NCI-H2196 (cell line): ENCODE results near the gene ITGBL1.

Experiments used
- DNase-seq: peaks from one replicate; lab custom pipeline; 2025; ENCODE audit not compliant: unreplicated experiment; lab: John Stamatoyannopoulos, UW

ITGBL1 gene

DNA sequence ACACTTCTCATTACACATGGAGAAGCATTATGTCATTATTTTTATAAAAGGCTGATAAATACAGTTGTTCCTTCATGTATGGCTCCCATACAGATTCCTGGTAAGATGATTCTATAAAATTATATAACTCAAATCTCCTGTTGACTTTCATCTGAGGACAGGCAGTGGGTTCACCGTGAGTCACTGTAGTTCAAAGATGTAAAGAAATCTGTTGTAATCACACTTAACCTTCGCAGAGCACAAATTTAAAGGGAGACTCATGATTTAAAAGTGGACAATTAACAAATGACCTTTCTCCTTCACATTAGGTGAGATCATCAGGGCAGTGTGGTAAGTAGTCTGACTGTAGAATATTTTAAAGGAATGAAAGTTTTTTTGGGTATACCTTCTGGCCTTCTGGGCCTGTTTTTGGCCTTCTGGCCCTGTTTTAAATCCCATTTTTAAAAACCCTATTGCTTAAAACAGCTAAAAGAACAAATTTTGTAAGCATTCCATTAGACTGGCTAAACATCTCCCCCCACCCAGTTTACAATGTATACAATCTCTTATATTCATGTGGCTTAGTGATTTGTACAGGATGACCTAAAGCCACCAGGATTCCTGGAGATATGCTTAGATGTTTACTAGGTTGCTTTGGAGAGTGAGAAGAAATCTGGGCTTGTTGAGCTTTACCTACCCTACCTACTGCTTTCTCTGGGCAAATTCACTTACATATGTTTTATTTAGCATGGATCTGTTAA lies 171.2 kb downstream of the ITGBL1 start:
- no peak for DNase-seq

DNA sequence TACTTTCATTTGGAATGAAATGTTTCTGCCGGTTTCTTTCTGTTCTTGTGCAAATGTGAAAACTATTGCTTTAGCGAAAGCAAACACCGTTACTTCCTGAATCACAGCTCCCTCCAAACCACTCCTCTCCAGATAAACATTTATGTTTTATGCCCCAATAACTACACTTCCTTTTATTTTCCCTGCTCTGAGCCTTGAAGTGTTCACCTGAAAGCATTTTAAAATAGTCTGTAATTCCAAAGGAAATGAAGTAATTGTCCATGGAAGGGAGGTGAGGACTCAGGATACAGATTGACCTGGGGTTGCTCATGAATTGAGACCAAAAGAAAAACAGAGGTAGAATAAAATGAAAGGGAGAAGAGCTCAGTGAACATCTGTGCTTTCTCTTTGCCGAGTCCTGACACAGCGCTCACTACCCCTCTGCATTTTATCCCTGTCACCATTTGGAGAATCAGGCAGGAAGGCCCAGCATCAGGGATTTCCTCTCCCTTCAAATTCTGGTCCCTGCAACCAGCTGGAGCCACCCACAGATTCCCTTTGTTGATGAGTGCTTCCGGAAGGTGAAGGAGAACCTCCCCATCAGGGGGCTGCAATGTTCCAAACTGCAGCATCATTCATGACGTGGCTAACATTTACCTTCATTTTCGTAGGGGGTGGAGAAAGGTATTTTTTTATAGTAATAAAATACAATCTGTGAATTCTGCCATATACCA lies 171.9 kb downstream of the ITGBL1 start:
- DNase-seq: no peak

DNA sequence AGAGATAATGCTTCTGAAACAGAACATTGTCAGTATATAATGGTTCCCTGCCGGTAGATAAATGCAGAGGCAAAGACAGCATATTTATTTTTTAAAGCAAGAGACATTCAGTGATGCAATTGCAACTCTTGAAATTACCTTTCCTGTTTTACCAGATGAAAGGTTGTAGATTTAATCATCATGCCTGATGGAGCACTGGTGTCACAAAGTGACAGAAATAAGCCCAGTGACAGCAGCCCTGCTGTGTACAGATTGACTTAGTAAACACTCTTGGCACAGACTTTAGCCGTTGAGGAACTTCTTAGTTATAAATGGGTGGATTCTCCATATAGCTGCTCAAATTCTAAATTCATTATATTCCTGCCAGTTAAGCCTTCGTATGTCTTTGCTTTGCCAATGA lies 172.5 kb downstream of the ITGBL1 start:
- DNase-seq: no peak

DNA sequence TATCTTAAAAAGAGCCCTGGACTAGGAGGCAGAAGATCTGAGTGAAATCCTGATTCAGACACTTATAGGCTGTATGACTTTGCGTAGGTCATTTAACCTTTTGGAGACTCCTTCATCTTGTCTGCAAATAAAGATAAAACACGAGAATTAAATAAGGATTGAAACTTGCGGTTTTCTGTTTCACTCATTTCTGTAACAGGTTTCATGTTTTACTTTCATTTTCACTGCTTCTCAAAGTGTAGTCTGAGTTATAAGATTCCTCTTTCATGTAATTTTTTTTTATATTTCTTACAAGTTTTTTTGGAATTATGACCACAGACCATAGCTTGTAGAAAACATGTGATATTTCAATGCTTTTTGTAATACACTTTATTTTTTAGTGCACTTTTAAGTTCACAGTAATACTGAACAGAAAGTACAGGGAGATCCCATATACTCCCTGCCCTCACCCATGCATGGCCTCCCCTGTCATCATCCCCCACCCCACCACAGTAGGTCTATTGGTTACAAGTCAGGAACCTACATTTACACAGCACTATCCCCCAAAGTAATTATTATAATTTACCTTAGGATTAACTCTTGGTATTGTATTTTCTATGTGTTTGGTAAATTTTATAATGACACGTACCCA lies 174.6 kb downstream of the ITGBL1 start:
- no peak for DNase-seq

DNA sequence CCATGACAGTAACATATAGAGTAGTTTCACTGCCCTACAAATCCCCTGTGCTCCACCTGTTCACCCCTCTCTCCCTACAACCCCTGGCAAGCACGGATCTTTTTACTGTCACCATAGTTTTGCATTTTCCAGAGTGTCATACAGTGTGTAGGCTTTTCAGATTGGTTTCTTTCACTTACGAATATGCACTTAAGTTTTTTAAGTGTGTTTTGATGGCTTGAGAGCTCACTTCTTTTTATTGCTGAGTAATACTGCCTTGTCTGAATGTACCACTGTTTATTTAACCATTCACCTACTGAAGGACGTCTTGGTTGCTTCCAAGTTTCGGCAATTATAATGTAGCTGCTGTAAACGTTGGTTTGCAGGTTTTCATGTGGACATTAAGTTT lies 175.1 kb downstream of the ITGBL1 start:
- DNase-seq: no peak

DNA sequence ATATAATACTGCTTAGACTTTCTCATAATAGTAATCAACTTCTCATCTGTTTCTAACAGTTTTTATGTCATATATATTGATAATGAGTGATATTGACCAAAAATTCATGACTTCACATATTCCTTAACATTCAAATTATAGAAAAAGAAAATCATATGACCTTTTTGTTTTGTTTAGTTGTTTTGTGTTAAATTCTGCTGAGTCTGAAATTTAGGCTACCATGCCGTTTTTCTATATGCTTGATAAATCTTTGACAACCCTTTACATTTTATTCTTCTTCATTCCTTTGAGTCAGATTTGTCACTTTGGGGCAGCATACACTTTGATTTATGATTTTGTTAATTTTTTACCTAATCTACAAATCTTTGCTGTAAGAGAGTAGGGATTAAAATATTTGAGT lies 176.4 kb downstream of the ITGBL1 start:
- no peak for DNase-seq

DNA sequence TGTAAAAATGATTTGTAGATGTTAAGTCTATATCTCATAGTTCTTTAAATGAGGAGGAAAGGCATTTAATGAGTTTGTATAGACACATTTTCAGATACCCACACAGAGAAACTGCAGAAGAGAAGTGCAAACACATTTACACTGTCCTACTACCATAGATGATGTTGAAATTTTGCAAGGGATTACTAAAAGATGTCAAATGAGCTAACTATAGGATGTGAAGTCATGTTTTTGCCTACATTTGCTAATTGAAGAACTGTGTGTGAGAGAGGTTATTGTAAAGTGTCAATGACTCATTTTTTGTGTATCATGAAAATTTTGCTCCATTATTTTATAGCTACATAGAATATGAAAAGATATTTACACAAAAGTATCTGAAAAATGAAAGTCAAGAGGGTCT lies 178.9 kb downstream of the ITGBL1 start:
- no peak for DNase-seq

DNA sequence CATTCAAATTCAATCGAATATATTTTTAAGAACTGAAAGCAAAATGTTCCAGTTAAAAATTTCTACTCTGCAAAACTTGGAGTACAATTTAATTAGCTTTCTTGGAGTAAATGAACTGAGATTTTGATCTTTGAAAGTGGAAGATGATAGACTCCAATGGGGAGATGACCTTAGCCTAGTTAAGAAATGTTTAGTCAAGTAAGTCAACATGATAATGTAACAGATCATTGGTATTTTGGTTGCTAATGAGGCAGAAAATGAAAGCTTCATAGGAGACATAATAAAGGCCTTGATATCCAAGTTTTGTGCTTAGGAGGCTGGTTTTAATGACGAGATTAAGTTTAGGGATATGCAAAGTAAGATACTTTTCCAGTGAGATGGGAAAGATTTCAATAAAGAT lies 181.7 kb downstream of the ITGBL1 start:
- DNase-seq: no peak

DNA sequence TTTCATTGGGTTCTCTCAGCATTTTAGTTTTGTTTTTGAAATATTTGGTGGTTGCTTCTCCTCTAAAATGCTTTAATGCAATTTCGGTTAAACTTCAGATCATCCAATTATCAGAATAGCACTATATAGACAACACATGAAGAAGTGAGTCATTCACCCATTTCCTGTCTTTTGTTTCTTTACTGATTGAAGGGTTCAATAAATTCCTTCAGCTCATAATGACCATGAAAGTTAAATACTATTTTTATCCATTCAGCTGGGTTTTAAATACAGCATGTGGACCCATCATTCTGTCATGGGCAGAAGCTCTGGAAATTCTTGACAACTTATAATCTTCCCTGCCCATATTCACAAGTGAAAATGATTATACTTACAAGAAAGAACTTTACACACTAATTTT lies 187.2 kb downstream of the ITGBL1 start:
- DNase-seq: no peak

DNA sequence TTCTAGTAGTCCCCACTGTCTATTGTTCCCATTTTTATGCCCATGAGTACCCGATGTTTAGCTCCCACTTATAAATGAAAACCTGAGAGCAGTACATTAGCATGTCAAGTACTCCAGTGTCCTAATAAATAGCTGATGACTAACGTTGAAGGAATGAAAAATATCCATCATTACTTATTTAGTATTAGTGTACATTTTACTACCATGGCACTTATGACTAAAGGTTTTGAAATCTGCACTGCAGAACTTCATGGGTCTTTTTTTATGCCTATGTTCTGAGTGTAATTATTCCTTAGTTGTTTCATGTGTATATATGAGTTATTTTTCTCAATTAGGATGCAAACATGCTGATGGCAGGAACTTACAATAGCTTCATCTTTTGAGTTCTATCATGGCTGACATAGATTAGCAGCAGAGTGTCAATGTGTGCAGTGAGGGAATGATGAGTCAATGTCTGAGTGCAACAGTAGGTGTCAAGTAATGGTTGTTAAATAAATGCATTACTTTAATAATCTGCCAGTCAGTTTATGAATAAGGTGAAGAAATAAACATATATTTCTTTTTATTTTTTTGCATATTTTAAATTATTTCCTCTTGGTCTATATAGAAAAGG lies 188.4 kb downstream of the ITGBL1 start:
- DNase-seq: no peak

DNA sequence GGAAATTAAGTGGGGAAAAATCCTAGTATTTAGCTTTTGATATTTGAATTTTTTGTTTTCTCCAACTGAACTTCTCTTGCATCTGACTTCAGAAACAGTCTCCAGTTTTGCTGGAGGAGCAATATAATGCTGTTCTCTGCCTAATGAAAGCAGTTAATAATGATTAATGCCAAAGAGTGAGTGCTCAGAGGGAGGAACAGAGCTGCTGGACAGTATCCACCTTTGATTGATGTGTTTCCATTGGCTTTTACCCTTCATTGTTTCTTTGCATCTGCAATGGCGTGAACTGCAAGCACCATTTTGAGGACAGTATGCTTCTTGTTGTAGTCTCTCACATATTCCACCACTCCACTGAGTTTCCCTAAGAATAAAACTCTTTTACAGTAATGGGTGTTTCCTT lies 193.4 kb downstream of the ITGBL1 start:
- no peak for DNase-seq

DNA sequence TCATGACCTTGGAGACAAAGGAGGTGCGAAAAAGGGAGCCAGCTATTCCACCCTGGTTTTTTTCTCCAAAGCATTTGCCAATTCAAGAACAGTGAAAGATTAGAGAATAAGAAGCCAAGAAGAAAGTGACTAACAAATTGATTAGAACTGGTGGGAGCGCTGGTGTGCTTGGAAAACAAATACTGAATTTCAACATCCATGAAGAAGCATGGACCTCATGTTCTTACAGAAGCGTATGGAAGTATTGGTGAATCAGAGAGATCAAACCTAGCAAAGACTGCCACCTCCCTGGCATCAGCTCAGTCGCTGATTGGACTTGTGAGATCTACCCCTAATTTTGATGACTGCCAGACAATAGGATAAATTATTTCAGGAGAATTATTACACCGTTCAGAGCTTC lies 195.3 kb downstream of the ITGBL1 start:
- no peak for DNase-seq

DNA sequence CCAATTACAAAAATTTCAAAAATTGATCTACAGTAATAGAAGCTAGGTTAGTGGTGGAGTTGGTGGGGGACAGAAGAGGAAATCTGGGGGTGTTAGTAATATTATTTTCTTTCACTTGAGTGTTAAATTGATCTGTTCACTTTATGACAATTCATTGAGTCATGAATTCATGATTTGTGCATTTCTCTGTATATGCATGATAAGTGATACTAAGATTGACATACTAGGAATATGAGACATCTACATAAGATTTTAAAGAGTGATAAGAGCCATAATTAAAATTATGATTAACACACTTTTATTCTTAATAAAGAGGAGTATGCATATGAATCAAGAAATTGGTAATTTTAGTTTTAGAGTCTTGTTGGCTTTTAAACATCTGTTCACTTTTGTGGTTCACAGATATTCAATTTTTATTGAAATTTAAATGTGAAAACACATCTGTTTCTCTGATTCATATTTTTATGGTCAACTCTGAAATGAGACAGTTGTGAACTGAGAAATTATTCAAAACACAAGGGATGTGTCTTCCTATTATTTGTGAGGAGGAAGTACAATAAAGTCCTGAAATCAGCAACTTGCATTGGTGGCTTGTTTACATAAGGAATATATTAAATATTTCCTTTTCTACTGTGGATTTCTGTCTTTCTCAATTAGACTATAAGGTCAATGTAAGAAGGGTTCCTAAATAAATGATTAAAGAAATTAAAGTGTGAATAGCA lies 196.5 kb downstream of the ITGBL1 start:
- no peak for DNase-seq

DNA sequence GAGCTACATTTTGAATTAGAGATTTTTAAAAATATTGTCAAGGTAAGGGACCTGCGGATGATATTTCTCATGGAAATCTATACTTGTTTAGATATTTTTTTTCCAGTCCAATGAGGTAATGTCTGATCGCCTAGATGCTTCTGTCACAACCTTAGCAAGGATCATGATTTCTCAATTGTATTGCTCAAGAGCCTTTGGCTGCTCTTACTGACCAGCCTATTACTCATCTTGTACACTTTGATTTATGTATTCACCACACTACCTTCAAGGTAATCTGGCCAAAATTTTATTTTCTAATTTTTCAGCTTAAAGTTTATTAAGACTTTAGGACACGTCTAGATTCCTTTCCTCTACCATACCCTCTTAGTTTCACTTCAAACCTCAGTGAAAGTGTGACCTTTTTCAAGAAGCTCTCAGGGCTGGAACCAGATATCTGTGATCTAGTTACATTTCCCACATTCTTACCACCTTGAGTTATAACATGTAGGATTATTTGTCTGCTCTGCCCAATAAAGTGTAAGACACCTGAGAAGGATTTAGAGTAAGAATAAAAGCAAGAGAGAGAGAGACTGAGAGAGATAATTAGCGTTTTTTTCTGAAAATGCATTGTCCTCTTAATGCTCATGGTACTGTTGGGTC lies 197.1 kb downstream of the ITGBL1 start:
- no peak for DNase-seq

DNA sequence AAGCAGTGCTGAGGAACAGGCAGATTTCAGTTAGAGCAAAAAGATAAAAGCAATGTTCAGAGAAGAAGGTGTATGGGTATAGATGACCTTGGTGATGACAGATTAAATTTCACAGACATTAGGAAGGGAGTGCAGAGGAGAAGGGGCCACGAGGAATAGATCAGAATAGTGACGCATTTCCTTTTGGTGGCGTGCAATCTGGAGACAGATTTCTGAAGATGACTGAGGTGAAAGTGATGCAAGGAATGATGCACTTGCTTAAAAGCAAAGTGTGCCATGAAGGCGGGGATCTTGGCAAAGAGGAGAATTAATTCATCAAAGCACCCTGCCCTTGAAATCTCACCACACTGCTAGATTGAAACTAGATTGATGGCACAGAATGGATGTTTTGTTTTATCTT lies 202.4 kb downstream of the ITGBL1 start:
- no peak for DNase-seq

DNA sequence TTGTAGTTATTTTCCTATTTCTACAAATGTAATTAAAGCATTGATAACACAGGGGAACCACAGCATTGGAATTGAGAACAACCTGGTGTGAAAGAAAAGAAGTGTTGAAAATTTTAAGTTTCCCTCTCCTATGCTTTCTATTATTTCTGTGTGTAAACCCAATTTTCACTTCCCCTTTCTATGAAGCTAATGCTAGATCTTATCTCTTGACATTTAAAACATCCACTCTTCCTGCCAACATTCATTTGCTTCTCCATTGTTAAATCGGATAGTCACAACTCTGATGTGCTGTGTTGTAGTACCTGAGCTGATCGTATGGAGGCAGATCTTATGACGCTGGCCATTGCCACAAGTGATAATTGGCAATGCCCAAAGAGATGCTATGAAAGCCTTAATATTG lies 203.0 kb downstream of the ITGBL1 start:
- no peak for DNase-seq

DNA sequence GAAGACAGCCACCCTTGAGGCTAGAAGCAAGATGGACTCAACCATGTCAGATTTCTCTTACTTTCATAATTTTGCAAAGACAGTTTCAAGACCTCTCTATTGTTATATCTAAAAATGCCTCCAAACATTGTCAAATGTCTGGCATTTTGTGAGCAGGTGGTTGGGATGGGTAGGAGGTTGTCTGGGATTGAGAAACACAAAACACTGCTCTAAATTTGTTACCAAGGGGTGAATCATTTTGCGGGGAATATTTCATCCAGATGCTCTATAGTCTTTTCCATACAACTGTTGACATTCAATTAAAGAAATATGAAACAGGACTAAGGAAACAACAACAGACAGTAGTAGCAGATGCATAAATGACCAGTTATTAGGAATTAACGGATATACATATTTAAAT lies 208.2 kb downstream of the ITGBL1 start:
- DNase-seq: no peak

DNA sequence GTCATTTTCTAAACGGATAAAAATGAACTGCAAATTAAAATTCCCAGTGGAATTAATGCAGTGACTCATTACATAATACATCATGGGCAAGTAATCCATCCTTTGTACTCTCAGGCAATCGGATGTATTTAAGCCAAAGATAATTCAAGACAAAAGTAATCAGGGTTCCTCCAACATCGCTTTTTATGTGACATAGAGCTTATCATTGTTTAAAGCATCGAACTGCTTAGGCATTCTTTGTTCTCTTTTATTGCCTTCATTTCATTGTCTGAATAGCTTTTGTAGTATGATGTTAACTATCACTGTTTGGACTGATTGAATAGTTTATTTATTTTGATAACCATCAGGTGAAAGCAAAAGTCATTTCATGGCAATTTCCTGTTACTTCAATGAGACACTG lies 209.4 kb downstream of the ITGBL1 start:
- no peak for DNase-seq

DNA sequence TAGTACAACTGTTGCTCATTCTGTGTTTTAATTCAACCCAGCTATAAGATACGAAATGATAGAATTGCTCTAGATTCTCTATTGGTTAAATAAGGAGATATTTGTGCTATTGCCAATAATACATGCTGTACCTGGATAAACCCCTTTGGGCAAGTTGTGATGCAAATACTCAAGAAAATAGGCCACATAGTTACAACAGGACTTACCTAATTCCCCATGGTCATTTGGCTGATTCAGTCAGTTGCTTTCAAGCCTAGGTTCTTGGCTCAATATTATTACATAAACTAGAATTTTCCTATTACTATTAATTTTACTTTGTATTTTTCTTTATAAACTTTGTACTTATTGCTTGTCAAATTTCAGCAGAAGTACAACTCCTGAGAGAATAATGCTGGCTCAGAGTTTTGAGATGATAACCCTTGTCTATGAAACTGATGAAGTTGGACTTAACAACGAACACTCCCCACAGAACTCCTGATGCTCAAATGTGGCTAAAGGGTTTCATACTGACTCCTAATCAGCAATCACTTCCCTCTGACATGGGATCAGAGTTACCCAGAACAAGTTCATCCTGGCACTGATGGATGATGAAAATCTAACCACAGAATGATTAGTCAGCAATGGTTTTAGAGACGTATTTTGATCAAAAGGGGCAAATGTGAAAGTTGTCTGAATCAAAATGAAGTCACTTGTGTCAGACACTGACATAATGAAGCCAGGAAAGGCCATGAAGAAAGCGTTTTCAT lies 221.1 kb downstream of the ITGBL1 start:
- DNase-seq: no peak

DNA sequence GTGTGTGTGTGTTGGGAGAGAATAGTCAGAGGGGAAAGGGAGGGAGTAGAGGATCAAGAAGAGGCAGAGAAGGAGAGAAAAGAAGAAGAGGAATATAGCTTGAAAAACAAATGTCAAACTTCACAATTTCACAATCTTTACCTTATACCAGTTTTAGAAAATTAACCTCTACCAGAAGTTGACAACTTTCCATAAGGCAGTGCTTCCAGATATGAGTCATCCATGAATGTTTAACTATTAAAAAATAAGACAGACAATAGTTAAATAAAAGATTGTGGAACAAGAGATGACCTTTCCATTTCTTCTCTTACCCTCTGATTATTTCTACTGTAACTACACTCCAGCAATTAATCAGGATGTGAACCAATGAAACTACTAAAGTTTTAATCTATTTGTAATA lies 229.4 kb downstream of the ITGBL1 start:
- no peak for DNase-seq
